CD14-positive monocyte (primary cell): Measurements from ENCODE around the gene ELFN1. TPM values are rescaled to one million over a fixed set of nuclear protein-coding genes. Genes with fewer than 3 reads are reported as not detected.
A peak's percentile ranks its signal among the peaks of the same experiment; 100 is the strongest.

Experiments
- DNase-seq, 3 donors: peaks; one replicate each; pipeline ENCODE4 v3.0.0-alpha.2; 2011 to 2022
- H2AFZ ChIP-seq: 2 replicates; pipeline ENCODE4 v1.6.0; 2012; ENCODE audit warnings: mild to moderate bottlenecking, low read depth, low read length, inconsistent platforms; ENCODE audit not compliant: insufficient read depth, poor library complexity, severe bottlenecking
- H3K27ac ChIP-seq, 2 donors: 1 replicate in 1 of 2; 2 replicates in 1 of 2; pipeline ENCODE4 v1.5.1; 2012 to 2013; ENCODE audit warnings: low read length in 2 of 2, control low read depth in 1 of 2, inconsistent platforms in 1 of 2, low read depth in 1 of 2, mild to moderate bottlenecking in 1 of 2
- H3K27me3 ChIP-seq, 2 donors: one replicate each; pipeline versions ENCODE4 v1.6.0 to v1.6.1; 2011 to 2013; ENCODE audit warnings: low read length in 2 of 2; ENCODE audit not compliant: control insufficient read depth in 2 of 2, insufficient read depth in 2 of 2
- H3K36me3 ChIP-seq, 2 donors: replicated peaks in 1 of 2; 1 replicate in 1 of 2; 2 replicates in 1 of 2; pipeline versions ENCODE4 v1.5.1 to v1.6.1; 2012 to 2013; ENCODE audit warnings: low read length in 2 of 2, control low read depth in 1 of 2, inconsistent platforms in 1 of 2, mild to moderate bottlenecking in 1 of 2; ENCODE audit not compliant: insufficient read depth in 2 of 2, control insufficient read depth in 1 of 2
- H3K4me1 ChIP-seq, 2 donors: 1 replicate in 1 of 2; 2 replicates in 1 of 2; pipeline versions ENCODE4 v1.5.1 to v1.6.1; 2012 to 2013; ENCODE audit warnings: low read length in 2 of 2, control low read depth in 1 of 2, inconsistent platforms in 1 of 2, mild to moderate bottlenecking in 1 of 2, moderate library complexity in 1 of 2; ENCODE audit not compliant: insufficient read depth in 2 of 2, control insufficient read depth in 1 of 2
- H3K4me2 ChIP-seq: replicated peaks from 2 replicates; pipeline ENCODE3; 2012; ENCODE audit warnings: low read length, moderate library complexity, mild to moderate bottlenecking; ENCODE audit not compliant: poor library complexity, severe bottlenecking; ENCODE audit errors: extremely low read depth
- H3K4me3 ChIP-seq, 3 experiments: fragments of 200-600 bp in 1 of 3; sonication (generic) in 1 of 3; replicated peaks in 1 of 3; 1 replicate in 2 of 3; 2 replicates in 1 of 3; pipeline ENCODE4 v1.5.1; 2011 to 2013; ENCODE audit warnings: low read length in 3 of 3, mild to moderate bottlenecking in 3 of 3, control low read depth in 2 of 3, low read depth in 2 of 3, inconsistent platforms in 1 of 3, moderate library complexity in 1 of 3
- H3K79me2 ChIP-seq: 2 replicates; pipeline ENCODE4 v1.6.0; 2012; ENCODE audit warnings: mild to moderate bottlenecking, control low read depth, inconsistent platforms, low read length, moderate library complexity; ENCODE audit not compliant: insufficient read depth
- H3K9ac ChIP-seq: 2 replicates; pipeline ENCODE4 v1.6.0; 2017; ENCODE audit warnings: low read length, mild to moderate bottlenecking; ENCODE audit not compliant: insufficient read depth, poor library complexity, severe bottlenecking
- H3K9me3 ChIP-seq, 2 donors: replicated peaks in 1 of 2; 1 replicate in 1 of 2; 2 replicates in 1 of 2; pipeline versions ENCODE4 v1.5.1 to v1.6.1; 2012 to 2013; ENCODE audit warnings: low read length in 2 of 2, control low read depth in 1 of 2; ENCODE audit not compliant: control insufficient read depth in 1 of 2, insufficient read depth in 1 of 2
- H4K20me1 ChIP-seq: 2 replicates; pipeline ENCODE4 v1.6.0; 2012; ENCODE audit warnings: mild to moderate bottlenecking, low read length, control low read depth, moderate library complexity; ENCODE audit not compliant: insufficient read depth
- H3K27ac Mint-ChIP-seq, 7 donors: one replicate each; pipeline ENCODE4 v1.8.0; 2020; ENCODE audit warnings: mild to moderate bottlenecking in 7 of 7, mixed read lengths in 7 of 7, moderate library complexity in 6 of 7, inconsistent platforms in 2 of 7
- H3K27me3 Mint-ChIP-seq, 3 donors: one replicate each; pipeline ENCODE4 v1.8.0; 2021 to 2022; ENCODE audit warnings: low read depth in 3 of 3, mild to moderate bottlenecking in 3 of 3, mixed read lengths in 3 of 3, moderate library complexity in 3 of 3, inconsistent platforms in 1 of 3
- H3K36me3 Mint-ChIP-seq, 2 donors: one replicate each; pipeline ENCODE4 v1.8.0; 2020; ENCODE audit warnings: mixed read lengths in 2 of 2, inconsistent platforms in 1 of 2, mild to moderate bottlenecking in 1 of 2
- H3K4me1 Mint-ChIP-seq: one replicate; pipeline ENCODE4 v1.8.0; 2020; ENCODE audit warnings: mild to moderate bottlenecking, mixed read lengths
- H3K4me3 Mint-ChIP-seq, 2 donors: one replicate each; pipeline ENCODE4 v1.8.0; 2020; ENCODE audit warnings: mild to moderate bottlenecking in 2 of 2, mixed read lengths in 2 of 2, moderate library complexity in 1 of 2
- H3K9me3 Mint-ChIP-seq, 7 donors: one replicate each; pipeline ENCODE4 v1.8.0; 2020 to 2022; ENCODE audit warnings: mixed read lengths in 7 of 7, mild to moderate bottlenecking in 6 of 7, moderate library complexity in 6 of 7, inconsistent platforms in 2 of 7
- CTCF ChIP-seq: fragments of 200-600 bp; IDR thresholded peaks from one replicate; pipeline ENCODE4 v1.8.0; 2022; ENCODE audit warnings: antibody characterized with exemption, mild to moderate bottlenecking
- WGBS: methylation state at CpG from one replicate; pipeline ENCODE4 v1.1.5; 2013; ENCODE audit warnings: missing lambda C conversion rate; ENCODE audit not compliant: insufficient coverage; 5-methylcytosine and 5-hydroxymethylcytosine counted together
- intact Hi-C, 2 donors: fragments of 100-400 bp; cut with micrococcal nuclease; formaldehyde crosslinking; loops; one replicate each; pipeline versions ENCODE4 v1.15.0 to v1.15.1; 2023
- polyA plus RNA-seq, 3 donors: library from polyadenylated mRNA; depleted of rRNA in 1 of 3; unstranded in 2 of 3; stranded (reverse) in 1 of 3; fragments of 300-500 nt in 2 of 3; fragments of >200 nt in 1 of 3; fragmentation: Illumina TruSeq in 2 of 3; gene quantifications; 1 replicate in 2 of 3; 2 replicates in 1 of 3; pipeline ENCODE4 v1.2.3, GENCODE V29; 2012 to 2021

Gene ELFN1
- polyA plus RNA-seq, 3 donors: not detected

GRCh38 chr7:1768832-1769231, 98.8 kb downstream of the ELFN1 start:
- no peak for DNase-seq
- intact Hi-C loops: no loop called here
- no peak overlapping the region for H3K4me3 Mint-ChIP-seq
- Histone ChIP-seq H3K4me3 (no peak overlapping the region), H3K9ac (no peak overlapping the region), H4K20me1 (no peaks in the 10 kb centered on the region), H2AFZ (no peak overlapping the region), H3K27ac (no peak overlapping the region), H3K4me1 (no peaks in the 10 kb centered on the region), H3K36me3 (no peaks in the 10 kb centered on the region), H3K79me2 (no peaks in the 10 kb centered on the region), H3K9me3 (peaks cover 0 to 3% of the 10 kb centered on the region in 2 donors), H3K27me3 (no peaks in the 10 kb centered on the region), H3K4me2 (no peak overlapping the region)
- no peak overlapping the region for H3K27ac Mint-ChIP-seq
- H3K36me3 Mint-ChIP-seq: no peaks in the 10 kb centered on the region
- H3K27me3 Mint-ChIP-seq: peaks cover 5 to 7% (median 5%) of the 10 kb centered on the region in 3 donors
- no peak for TF ChIP-seq CTCF
- no peaks in the 10 kb centered on the region for H3K4me1 Mint-ChIP-seq
- WGBS: 94% methylated on average over 5 of the region's 7 CpGs
- peaks cover 0 to 14% (median 8%) of the 10 kb centered on the region in 7 donors for H3K9me3 Mint-ChIP-seq

GRCh38 chr7:1769286-1770200, 99.5 kb downstream of the ELFN1 start:
- DNase-seq: no peak
- Histone ChIP-seq H3K4me3 (no peak overlapping the region), H3K27ac (no peak overlapping the region), H3K36me3 (no peaks in the 10 kb centered on the region), H3K27me3 (no peaks in the 10 kb centered on the region), H3K79me2 (no peaks in the 10 kb centered on the region), H2AFZ (no peak overlapping the region), H3K4me2 (no peak overlapping the region), H3K4me1 (no peaks in the 10 kb centered on the region), H4K20me1 (no peaks in the 10 kb centered on the region), H3K9ac (no peak overlapping the region), H3K9me3 (no peaks in the 10 kb centered on the region)
- H3K27me3 Mint-ChIP-seq: peaks cover 3 to 7% (median 5%) of the 10 kb centered on the region in 3 donors
- no peak overlapping the region for H3K4me3 Mint-ChIP-seq
- peaks cover 0 to 14% (median 3%) of the 10 kb centered on the region in 7 donors for H3K9me3 Mint-ChIP-seq
- 94% methylated on average over 49 of the region's 54 CpGs for WGBS
- H3K4me1 Mint-ChIP-seq: no peaks in the 10 kb centered on the region
- no peak for TF ChIP-seq CTCF
- no peaks in the 10 kb centered on the region for H3K36me3 Mint-ChIP-seq
- peak overlapping the region in 1 of 7 donors; percentile 47 for H3K27ac Mint-ChIP-seq
- intact Hi-C loops: no loop called here
